Brain microvascular endothelial cell (primary cell): ENCODE measurements around the gene KATNB1.

ENCODE experiments used
- DNase-seq: peaks from one replicate; pipeline ENCODE4 v3.0.0-alpha.2; 2020
- H3K27ac ChIP-seq: fragments of 250-450 bp; sonication (Bioruptor Pico); 2 replicates; pipeline ENCODE4 v1.5.1; 2020; ENCODE audit warnings: mild to moderate bottlenecking, moderate library complexity
- H3K27me3 ChIP-seq: fragments of 250-450 bp; sonication (Bioruptor Pico); replicated peaks from 2 replicates; pipeline ENCODE4 v1.5.1; 2020; ENCODE audit warnings: mild to moderate bottlenecking
- H3K36me3 ChIP-seq: fragments of 250-450 bp; sonication (Bioruptor Pico); replicated peaks from 2 replicates; pipeline ENCODE4 v1.5.1; 2020; ENCODE audit warnings: mild to moderate bottlenecking
- H3K4me3 ChIP-seq: 2 replicates; pipeline ENCODE4 v1.5.1; 2011; ENCODE audit warnings: low read depth, mild to moderate bottlenecking, control low read depth, low read length, moderate library complexity
- in situ Hi-C: cut with HindIII; loops from 2 replicates; pipeline ENCODE4 v1.10.0; 2017; ENCODE audit warnings: low sequenced_read_pairs, low pct_ligation_motif_present
- TF ChIP-seq, protein P1 (sequence below): IDR thresholded peaks from 2 replicates; pipeline ENCODE4 v1.5.1; 2011; ENCODE audit warnings: low read depth, mild to moderate bottlenecking, moderate library complexity, low read length, control low read depth, inconsistent platforms; ENCODE audit errors: missing control alignments

Gene KATNB1

DNA sequence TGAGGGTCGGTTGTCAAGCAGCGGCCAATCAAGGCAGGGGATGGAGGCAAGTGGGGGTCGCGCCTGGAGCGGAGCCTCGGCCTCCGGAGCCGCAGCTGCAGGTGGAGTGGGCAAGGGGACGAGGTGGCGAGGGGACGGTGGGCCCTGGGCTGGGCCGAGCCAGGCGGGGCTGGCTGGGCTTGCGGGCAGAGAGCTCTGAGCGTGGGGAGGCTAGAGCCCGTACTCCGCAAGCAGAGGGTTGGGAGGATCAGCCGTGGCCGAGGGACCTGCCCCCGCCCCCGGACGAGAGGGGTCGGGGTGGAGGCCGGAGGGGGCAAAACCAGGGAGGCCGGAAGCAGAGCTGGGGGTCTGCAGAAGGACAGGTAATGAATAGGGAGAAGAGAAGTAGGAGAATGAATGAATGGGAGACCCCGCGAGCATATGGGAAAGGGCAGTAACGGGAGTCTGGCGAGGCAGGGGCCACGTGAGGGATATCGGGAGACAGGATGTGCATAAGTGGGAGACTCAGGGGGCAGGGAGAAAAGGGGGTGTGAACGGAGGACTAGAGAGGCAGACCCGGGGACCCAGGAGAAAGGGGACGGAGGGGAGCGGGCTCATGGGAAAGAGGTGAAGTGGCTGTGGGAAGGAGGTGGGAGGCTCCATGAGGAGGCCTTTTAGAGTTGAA lies at the start of gene KATNB1:
Gene KATNB1 (plus strand): TSS at position 16 of the 664 bp plus-strand sequence. CDS start 1,474 bp downstream, outside the sequence.
- H3K4me3 ChIP-seq: peak within 1 kb of the TSS; percentile 93
- H3K27ac ChIP-seq: peak within 1 kb of the TSS; percentile 79
- H3K36me3 ChIP-seq: no peaks in the 10 kb centered on the region
- in situ Hi-C loops: no loop called here
- peak; percentile 22 for DNase-seq
- TF ChIP-seq, protein P1, sequence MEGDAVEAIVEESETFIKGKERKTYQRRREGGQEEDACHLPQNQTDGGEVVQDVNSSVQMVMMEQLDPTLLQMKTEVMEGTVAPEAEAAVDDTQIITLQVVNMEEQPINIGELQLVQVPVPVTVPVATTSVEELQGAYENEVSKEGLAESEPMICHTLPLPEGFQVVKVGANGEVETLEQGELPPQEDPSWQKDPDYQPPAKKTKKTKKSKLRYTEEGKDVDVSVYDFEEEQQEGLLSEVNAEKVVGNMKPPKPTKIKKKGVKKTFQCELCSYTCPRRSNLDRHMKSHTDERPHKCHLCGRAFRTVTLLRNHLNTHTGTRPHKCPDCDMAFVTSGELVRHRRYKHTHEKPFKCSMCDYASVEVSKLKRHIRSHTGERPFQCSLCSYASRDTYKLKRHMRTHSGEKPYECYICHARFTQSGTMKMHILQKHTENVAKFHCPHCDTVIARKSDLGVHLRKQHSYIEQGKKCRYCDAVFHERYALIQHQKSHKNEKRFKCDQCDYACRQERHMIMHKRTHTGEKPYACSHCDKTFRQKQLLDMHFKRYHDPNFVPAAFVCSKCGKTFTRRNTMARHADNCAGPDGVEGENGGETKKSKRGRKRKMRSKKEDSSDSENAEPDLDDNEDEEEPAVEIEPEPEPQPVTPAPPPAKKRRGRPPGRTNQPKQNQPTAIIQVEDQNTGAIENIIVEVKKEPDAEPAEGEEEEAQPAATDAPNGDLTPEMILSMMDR: no peak
- no peaks in the 10 kb centered on the region for H3K27me3 ChIP-seq

DNA sequence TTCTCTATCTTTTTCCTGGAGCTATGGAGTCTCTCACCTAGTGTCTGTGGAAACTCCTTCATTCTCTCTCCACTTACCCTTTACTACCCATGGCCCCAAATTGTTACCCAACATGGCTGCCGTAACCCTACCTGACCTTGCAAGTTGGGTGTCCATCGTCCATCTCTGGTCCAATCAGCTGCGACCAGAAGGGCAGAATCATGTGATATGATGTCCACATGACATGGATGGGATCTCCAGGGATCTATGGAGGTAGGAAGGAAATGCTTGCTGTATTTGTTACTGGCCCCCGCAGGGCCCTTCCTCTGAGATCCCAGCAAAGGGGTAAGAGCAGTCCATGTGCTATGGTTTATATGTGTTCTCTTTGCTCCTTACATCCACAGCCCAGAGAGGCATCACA lies 49.0 kb upstream of the KATNB1 start:
- in situ Hi-C loops: no loop called here
- no peak for DNase-seq
- TF ChIP-seq, protein P1: no peak
- H3K27ac ChIP-seq: no peak overlapping the region
- no peaks in the 10 kb centered on the region for H3K36me3 ChIP-seq
- H3K27me3 ChIP-seq: no peaks in the 10 kb centered on the region
- no peak overlapping the region for H3K4me3 ChIP-seq

- Histone ChIP-seq H3K27ac (no peak overlapping the region), H3K36me3 (no peaks in the 10 kb centered on the region), H3K4me3 (no peak overlapping the region), H3K27me3 (no peaks in the 10 kb centered on the region)
- TF ChIP-seq, protein P1: no peak
- no peak for DNase-seq
- in situ Hi-C loops: no loop called here
Observed at GRCh38 chr16:57687363-57687929, 48.1 kb upstream of the KATNB1 start.

DNA sequence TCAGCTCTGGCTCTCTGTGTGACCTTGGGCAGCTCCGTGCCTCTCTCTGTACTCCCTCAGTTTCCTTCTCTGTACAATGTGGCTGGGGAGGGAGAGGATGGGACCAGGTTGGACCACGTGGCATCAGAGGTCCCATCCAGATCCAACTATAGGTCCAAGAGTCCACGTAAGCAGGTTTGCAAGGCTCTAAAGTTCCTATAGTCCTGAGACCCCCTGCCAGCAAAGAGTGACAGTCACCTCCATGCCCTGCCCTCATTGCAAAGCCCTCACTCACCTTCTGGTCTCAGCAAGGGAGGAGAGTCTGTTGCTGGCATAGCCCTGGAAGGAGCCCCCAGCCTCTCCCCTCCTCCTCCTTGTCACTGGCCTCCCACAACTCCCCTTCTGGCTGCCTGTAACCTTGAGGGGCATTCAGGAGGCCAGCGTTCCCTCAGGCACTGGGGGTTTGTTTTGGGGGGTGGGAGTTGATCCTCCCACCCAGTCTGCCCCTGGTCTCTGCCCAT lies 47.0 kb upstream of the KATNB1 start:
- DNase-seq: no peak
- TF ChIP-seq, protein P1: no peak
- Histone ChIP-seq H3K36me3 (no peaks in the 10 kb centered on the region), H3K27ac (no peak overlapping the region), H3K4me3 (no peak overlapping the region), H3K27me3 (no peaks in the 10 kb centered on the region)
- in situ Hi-C loops: no loop called here

GRCh38 chr16:57688987-57689761 lies 46.4 kb upstream of the KATNB1 start:
- TF ChIP-seq, protein P1: no peak
- no peak overlapping the region for H3K4me3 ChIP-seq
- in situ Hi-C loops: no loop called here
- no peak overlapping the region for H3K27ac ChIP-seq
- no peak for DNase-seq
- H3K36me3 ChIP-seq: no peaks in the 10 kb centered on the region
- H3K27me3 ChIP-seq: no peaks in the 10 kb centered on the region
